Measurements from ENCODE around the gene ZNF516. TPM values are rescaled to one million over a fixed set of nuclear protein-coding genes. Genes with fewer than 3 reads are reported as not detected.

Gene ZNF516
- total and polyA plus RNA-seq, 2 of the 13 experiments (the other 11 are each of a cell fraction or from before 2014, with no cell fraction given) = 16.6 to 18.7 TPM

GRCh38 chr18:76351961-76352581 is 143.0 kb downstream of the ZNF516 start (continued):
- no peak for TF ChIP-seq MTERF4 (CRISPR knock-in tag; IDR thresholded peaks at IDR 0.05)
- TF ChIP-seq THYN1 (CRISPR knock-in tag; IDR thresholded peaks at IDR 0.05; ENCODE audit: borderline replicate concordance, low read depth) = no peak
- TF ChIP-seq ZMYM4 (CRISPR knock-in tag; IDR thresholded peaks at IDR 0.05) = peak; percentile 30; the same call in 1 of the 2 replicates
- peak in 1 of 2 experiments; percentile 30; a peak in 1 of 4 replicates for TF ChIP-seq POLR2A (IDR thresholded peaks at IDR 0.05; ENCODE audit: insufficient read depth in 1 of 2, low read depth in 2 of 2, low read length in 2 of 2)
- peak; percentile 57; the same call in 1 of the 2 replicates for TF ChIP-seq TFDP1 (CRISPR knock-in tag; IDR thresholded peaks at IDR 0.05; ENCODE audit: borderline replicate concordance)
- TF ChIP-seq FOXP4 (CRISPR knock-in tag; IDR thresholded peaks at IDR 0.05) = peak; percentile 71; the same call in 1 of the 2 replicates
- TF ChIP-seq RAD51 (IDR thresholded peaks at IDR 0.05; ENCODE audit: borderline replicate concordance) = no peak
- no peak for TF ChIP-seq ZMYM2 (CRISPR knock-in tag; IDR thresholded peaks at IDR 0.05)
- TF ChIP-seq RAD21 (CRISPR knock-in tag; IDR thresholded peaks at IDR 0.05) = 0 out of 2 replicates have a peak, but pooled peaks have one; percentile 10
- no peak for TF ChIP-seq PREB (CRISPR knock-in tag; IDR thresholded peaks at IDR 0.05)
- TF ChIP-seq E2F1 (CRISPR knock-in tag; IDR thresholded peaks at IDR 0.05) = peak; percentile 46; the same call in 1 of the 2 replicates
- no peak for TF ChIP-seq ZNF180 (CRISPR knock-in tag; IDR thresholded peaks at IDR 0.05; ENCODE audit: borderline replicate concordance, low read depth)
- no peak for TF ChIP-seq HBP1 (CRISPR knock-in tag; IDR thresholded peaks at IDR 0.05; ENCODE audit: low read depth)
- peak; percentile 17 for TF ChIP-seq XRCC5 (optimal IDR thresholded peaks at IDR 0.05; ENCODE audit: low read length)
- 0 out of 2 replicates have a peak, but pooled peaks have one; percentile 61 for TF ChIP-seq SMAD3 (CRISPR knock-in tag; IDR thresholded peaks at IDR 0.05)
- TF ChIP-seq ZEB1 (IDR thresholded peaks at IDR 0.05; ENCODE audit: insufficient replicate concordance, low read depth) = no peak
- TF ChIP-seq PRDM15 (CRISPR knock-in tag; IDR thresholded peaks at IDR 0.05) = no peak
- no peak for TF ChIP-seq HOXA5 (CRISPR knock-in tag; IDR thresholded peaks at IDR 0.05)
